ENCODE data around the gene TMEM17.

TMEM17 gene

GRCh38 chr2:62501069-62501468 lies 4.9 kb downstream of the TMEM17 start:
- DNase-seq (ENCODE audit: low spot score), result no peak
- Histone ChIP-seq H2BK15ac (ENCODE audit: low read length) (no peak overlapping the region), H3K4me1 (ENCODE audit: control insufficient read depth in 2 of 2, insufficient read depth in 1 of 2, low read depth in 1 of 2, low read length in 2 of 2) (peaks cover 0 to 2% of the 10 kb centered on the region in 2 donors), H3K4me3 (ENCODE audit: low read length in 2 of 2) (no peak overlapping the region), H3K79me1 (ENCODE audit: low read depth, low read length) (no peaks in the 10 kb centered on the region), H3K23ac (ENCODE audit: low read depth, low read length, poor library complexity) (no peak overlapping the region), H3K4me2 (ENCODE audit: insufficient read depth, low read length, poor library complexity, severe bottlenecking) (no peak overlapping the region), H2BK120ac (ENCODE audit: low read depth, low read length) (no peak overlapping the region), H2BK5ac (ENCODE audit: low read length) (no peak overlapping the region), H2AFZ (ENCODE audit: low read length) (no peak overlapping the region), H4K91ac (ENCODE audit: low read depth, low read length, poor library complexity) (no peak overlapping the region), H4K8ac (ENCODE audit: low read depth, low read length) (no peak overlapping the region), H3K36me3 (replicated peaks in 1 of 2; ENCODE audit: control insufficient read depth in 2 of 2, insufficient read depth in 2 of 2, low read length in 2 of 2) (peaks cover 0 to 9% of the 10 kb centered on the region in 2 donors), H3K4ac (ENCODE audit: low read length) (no peak overlapping the region), H3K27me3 (ENCODE audit: control insufficient read depth in 3 of 3, insufficient read depth in 3 of 3, low read depth in 1 of 3, low read length in 3 of 3) (no peaks in the 10 kb centered on the region), H3K9ac (ENCODE audit: low read depth, low read length, poor library complexity) (no peak overlapping the region), H3K27ac (replicated peaks; ENCODE audit: low read length) (no peak overlapping the region), H3K18ac (ENCODE audit: low read length) (no peak overlapping the region), H2BK12ac (ENCODE audit: low read length) (no peak overlapping the region), H3K14ac (ENCODE audit: low read length) (no peak overlapping the region), H3K9me3 (replicated peaks in 1 of 2; ENCODE audit: control insufficient read depth in 2 of 2, insufficient read depth in 1 of 2, low read depth in 1 of 2, low read length in 2 of 2) (peaks cover 0 to 1% of the 10 kb centered on the region in 2 donors), H2AK5ac (ENCODE audit: low read depth, low read length) (no peak overlapping the region)
- WGBS, 2 donors (ENCODE audit: extremely low coverage in 2 of 2, insufficient read length in 2 of 2, insufficient replicate concordance in 1 of 2), result no CpG with 5 or more reads among the region's 3 CpGs

GRCh38 chr2:62499430-62500060 lies 6.5 kb downstream of the TMEM17 start:
- Histone ChIP-seq H2BK120ac (ENCODE audit: low read depth, low read length) (no peak overlapping the region), H3K27me3 (ENCODE audit: control insufficient read depth in 3 of 3, insufficient read depth in 3 of 3, low read depth in 1 of 3, low read length in 3 of 3) (no peaks in the 10 kb centered on the region), H3K9ac (ENCODE audit: low read depth, low read length, poor library complexity) (no peak overlapping the region), H3K18ac (ENCODE audit: low read length) (no peak overlapping the region), H4K91ac (ENCODE audit: low read depth, low read length, poor library complexity) (no peak overlapping the region), H3K9me3 (replicated peaks in 1 of 2; ENCODE audit: control insufficient read depth in 2 of 2, insufficient read depth in 1 of 2, low read depth in 1 of 2, low read length in 2 of 2) (peaks cover 0 to 1% of the 10 kb centered on the region in 2 donors), H2BK12ac (ENCODE audit: low read length) (no peak overlapping the region), H3K4me1 (ENCODE audit: control insufficient read depth in 2 of 2, insufficient read depth in 1 of 2, low read depth in 1 of 2, low read length in 2 of 2) (peaks cover 0 to 2% of the 10 kb centered on the region in 2 donors), H3K79me1 (ENCODE audit: low read depth, low read length) (no peaks in the 10 kb centered on the region), H3K14ac (ENCODE audit: low read length) (no peak overlapping the region), H3K27ac (replicated peaks; ENCODE audit: low read length) (no peak overlapping the region), H2AFZ (ENCODE audit: low read length) (no peak overlapping the region), H3K4ac (ENCODE audit: low read length) (no peak overlapping the region), H3K23ac (ENCODE audit: low read depth, low read length, poor library complexity) (no peak overlapping the region), H3K4me2 (ENCODE audit: insufficient read depth, low read length, poor library complexity, severe bottlenecking) (no peak overlapping the region), H3K36me3 (replicated peaks in 1 of 2; ENCODE audit: control insufficient read depth in 2 of 2, insufficient read depth in 2 of 2, low read length in 2 of 2) (peaks cover 0 to 9% of the 10 kb centered on the region in 2 donors), H3K4me3 (ENCODE audit: low read length in 2 of 2) (no peak overlapping the region), H2BK5ac (ENCODE audit: low read length) (no peak overlapping the region), H2AK5ac (ENCODE audit: low read depth, low read length) (no peak overlapping the region), H4K8ac (ENCODE audit: low read depth, low read length) (no peak overlapping the region), H2BK15ac (ENCODE audit: low read length) (no peak overlapping the region)
- WGBS, 2 donors (ENCODE audit: extremely low coverage in 2 of 2, insufficient read length in 2 of 2, insufficient replicate concordance in 1 of 2), result no CpG with 5 or more reads among the region's 2 CpGs
- DNase-seq (ENCODE audit: low spot score), result no peak

DNA sequence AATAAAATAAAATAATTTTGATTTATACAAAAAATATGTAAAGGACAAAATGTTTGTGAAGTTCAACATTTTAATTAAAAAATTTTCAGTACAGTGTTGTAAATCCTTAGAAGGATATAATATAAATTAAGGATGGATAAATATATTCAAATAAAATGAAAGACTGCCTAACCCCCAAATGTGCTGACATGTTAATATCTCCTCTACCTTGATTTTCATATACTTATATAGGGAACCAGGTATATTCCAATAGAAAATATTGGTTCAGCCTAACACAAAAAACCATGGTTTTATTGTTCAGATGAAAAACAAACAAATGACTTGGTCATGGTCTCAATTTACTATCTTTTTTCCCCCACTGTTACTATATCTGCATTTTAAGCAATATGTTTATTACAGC lies 7.3 kb downstream of the TMEM17 start:
- H3K14ac ChIP-seq (ENCODE audit: low read length), result no peak overlapping the region
- no peak for DNase-seq (ENCODE audit: low spot score)
- no peak overlapping the region for H3K18ac ChIP-seq (ENCODE audit: low read length)
- H2BK5ac ChIP-seq (ENCODE audit: low read length), result no peak overlapping the region
- H3K9ac ChIP-seq (ENCODE audit: low read depth, low read length, poor library complexity), result no peak overlapping the region
- H3K4me2 ChIP-seq (ENCODE audit: insufficient read depth, low read length, poor library complexity, severe bottlenecking), result no peak overlapping the region
- peaks cover 0 to 1% of the 10 kb centered on the region in 2 donors for H3K9me3 ChIP-seq (replicated peaks in 1 of 2; ENCODE audit: control insufficient read depth in 2 of 2, insufficient read depth in 1 of 2, low read depth in 1 of 2, low read length in 2 of 2)
- H2BK12ac ChIP-seq (ENCODE audit: low read length), result no peak overlapping the region
- no peak overlapping the region for H3K4ac ChIP-seq (ENCODE audit: low read length)
- no peak overlapping the region for H3K27ac ChIP-seq (replicated peaks; ENCODE audit: low read length)
- peaks cover 0 to 2% of the 10 kb centered on the region in 2 donors for H3K4me1 ChIP-seq (ENCODE audit: control insufficient read depth in 2 of 2, insufficient read depth in 1 of 2, low read depth in 1 of 2, low read length in 2 of 2)
- no peak overlapping the region for H4K91ac ChIP-seq (ENCODE audit: low read depth, low read length, poor library complexity)
- H3K36me3 ChIP-seq (replicated peaks in 1 of 2; ENCODE audit: control insufficient read depth in 2 of 2, insufficient read depth in 2 of 2, low read length in 2 of 2), result peaks cover 0 to 9% of the 10 kb centered on the region in 2 donors
- no peak overlapping the region for H2BK15ac ChIP-seq (ENCODE audit: low read length)
- no peak overlapping the region for H3K4me3 ChIP-seq (ENCODE audit: low read length in 2 of 2)
- no peak overlapping the region for H2AK5ac ChIP-seq (ENCODE audit: low read depth, low read length)
- no peak overlapping the region for H2BK120ac ChIP-seq (ENCODE audit: low read depth, low read length)
- H2AFZ ChIP-seq (ENCODE audit: low read length), result no peak overlapping the region
- no peaks in the 10 kb centered on the region for H3K27me3 ChIP-seq (ENCODE audit: control insufficient read depth in 3 of 3, insufficient read depth in 3 of 3, low read depth in 1 of 3, low read length in 3 of 3)
- no peaks in the 10 kb centered on the region for H3K79me1 ChIP-seq (ENCODE audit: low read depth, low read length)
- no peak overlapping the region for H4K8ac ChIP-seq (ENCODE audit: low read depth, low read length)
- no peak overlapping the region for H3K23ac ChIP-seq (ENCODE audit: low read depth, low read length, poor library complexity)

DNA sequence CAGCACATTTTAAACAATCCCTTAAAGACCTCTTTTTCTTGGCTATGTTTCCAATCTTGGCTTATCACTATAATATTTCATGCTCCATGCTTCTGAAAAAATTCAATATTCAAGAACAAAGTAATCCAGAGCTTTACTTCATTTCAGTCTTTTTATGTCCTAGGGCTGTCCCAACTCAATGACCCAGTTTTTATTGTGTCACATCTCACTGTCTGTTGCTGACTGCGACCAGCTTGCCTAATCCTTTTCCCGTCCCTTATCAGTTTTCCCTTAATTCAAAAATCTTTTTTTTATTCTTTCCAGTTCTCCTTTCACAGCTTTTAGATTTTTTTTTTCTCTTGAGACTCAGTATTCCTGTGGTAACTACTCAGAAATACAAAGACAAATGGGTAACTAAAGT lies 10.2 kb downstream of the TMEM17 start:
- H3K9ac ChIP-seq (ENCODE audit: low read depth, low read length, poor library complexity), result no peak overlapping the region
- DNase-seq (ENCODE audit: low spot score), result no peak
- no peak overlapping the region for H2BK15ac ChIP-seq (ENCODE audit: low read length)
- H3K4me2 ChIP-seq (ENCODE audit: insufficient read depth, low read length, poor library complexity, severe bottlenecking), result no peak overlapping the region
- no peak overlapping the region for H2BK5ac ChIP-seq (ENCODE audit: low read length)
- WGBS, 2 donors (ENCODE audit: extremely low coverage in 2 of 2, insufficient read length in 2 of 2, insufficient replicate concordance in 1 of 2), result no CpG with 5 or more reads among the region's 2 CpGs
- H3K23ac ChIP-seq (ENCODE audit: low read depth, low read length, poor library complexity), result no peak overlapping the region
- H2AK5ac ChIP-seq (ENCODE audit: low read depth, low read length), result no peak overlapping the region
- no peak overlapping the region for H2BK120ac ChIP-seq (ENCODE audit: low read depth, low read length)
- peaks cover 0 to 1% of the 10 kb centered on the region in 2 donors for H3K9me3 ChIP-seq (replicated peaks in 1 of 2; ENCODE audit: control insufficient read depth in 2 of 2, insufficient read depth in 1 of 2, low read depth in 1 of 2, low read length in 2 of 2)
- peaks cover 0 to 2% of the 10 kb centered on the region in 2 donors for H3K4me1 ChIP-seq (ENCODE audit: control insufficient read depth in 2 of 2, insufficient read depth in 1 of 2, low read depth in 1 of 2, low read length in 2 of 2)
- H2BK12ac ChIP-seq (ENCODE audit: low read length), result no peak overlapping the region
- no peaks in the 10 kb centered on the region for H3K27me3 ChIP-seq (ENCODE audit: control insufficient read depth in 3 of 3, insufficient read depth in 3 of 3, low read depth in 1 of 3, low read length in 3 of 3)
- H4K91ac ChIP-seq (ENCODE audit: low read depth, low read length, poor library complexity), result no peak overlapping the region
- H3K18ac ChIP-seq (ENCODE audit: low read length), result no peak overlapping the region
- H3K14ac ChIP-seq (ENCODE audit: low read length), result no peak overlapping the region
- H2AFZ ChIP-seq (ENCODE audit: low read length), result no peak overlapping the region
- no peak overlapping the region for H4K8ac ChIP-seq (ENCODE audit: low read depth, low read length)
- no peak overlapping the region for H3K27ac ChIP-seq (replicated peaks; ENCODE audit: low read length)
- no peak overlapping the region for H3K4ac ChIP-seq (ENCODE audit: low read length)
- no peak overlapping the region for H3K4me3 ChIP-seq (ENCODE audit: low read length in 2 of 2)
- no peaks in the 10 kb centered on the region for H3K79me1 ChIP-seq (ENCODE audit: low read depth, low read length)
- peaks cover 0 to 1% of the 10 kb centered on the region in 2 donors for H3K36me3 ChIP-seq (replicated peaks in 1 of 2; ENCODE audit: control insufficient read depth in 2 of 2, insufficient read depth in 2 of 2, low read length in 2 of 2)

All from neuronal stem cell (in vitro differentiated cells).